ENCODE results near the gene ECSIT.
"Not testable (repeated sequence)": the region's sequence is repeated elsewhere in the genome, so short reads cannot be mapped to it uniquely, and the experiment has no call there.

Gene ECSIT

GRCh38 chr19:11475861-11476260, 53.1 kb downstream of the ECSIT start:
- no peak for DNase-seq (ENCODE audit: low spot score)

GRCh38 chr19:11475343-11475742, 53.6 kb downstream of the ECSIT start:
- DNase-seq (ENCODE audit: low spot score): not testable (repeated sequence)

GRCh38 chr19:11473725-11474124, 55.2 kb downstream of the ECSIT start:
- DNase-seq (ENCODE audit: low spot score): no peak

DNA sequence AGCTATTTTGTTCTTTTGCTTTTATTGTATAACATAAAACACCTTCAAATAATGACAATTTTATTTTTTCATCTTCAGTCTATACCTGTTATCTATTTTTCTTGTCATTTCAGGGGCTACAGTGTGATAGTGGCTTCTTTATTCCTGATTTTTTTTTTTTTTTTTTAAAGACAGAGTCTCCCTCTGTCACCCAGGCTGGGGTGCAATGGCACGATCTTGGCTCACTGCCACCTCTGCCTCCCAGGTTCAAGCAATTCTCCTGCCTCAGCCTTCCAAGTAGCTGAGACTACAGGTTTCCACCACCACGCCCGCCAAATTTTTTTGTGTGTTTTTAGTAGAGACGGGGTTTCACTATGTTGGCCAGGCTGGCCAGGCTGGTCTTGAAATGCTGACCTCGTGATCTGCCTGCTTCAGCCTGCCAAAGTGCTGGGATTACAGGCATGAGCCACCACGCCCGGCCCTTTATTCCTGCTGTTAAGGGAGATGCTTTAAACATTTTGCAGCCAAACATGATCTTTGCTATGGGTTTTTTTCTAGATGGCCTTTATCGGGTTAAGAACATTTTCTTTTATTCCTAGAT, 60.6 kb downstream of the ECSIT start:
- not testable (repeated sequence) for DNase-seq (ENCODE audit: low spot score)

- no peak for DNase-seq (ENCODE audit: low spot score)
Measured at GRCh38 chr19:11465600-11465999, 63.3 kb downstream of the ECSIT start.

GRCh38 chr19:11464333-11465265, 64.3 kb downstream of the ECSIT start:
- DNase-seq (ENCODE audit: low spot score): no peak

- no peak for DNase-seq (ENCODE audit: low spot score)
Measured at GRCh38 chr19:11463391-11463790, 65.5 kb downstream of the ECSIT start.

- DNase-seq (ENCODE audit: low spot score): no peak
Measured at GRCh38 chr19:11461453-11461852, 67.5 kb downstream of the ECSIT start.

DNA sequence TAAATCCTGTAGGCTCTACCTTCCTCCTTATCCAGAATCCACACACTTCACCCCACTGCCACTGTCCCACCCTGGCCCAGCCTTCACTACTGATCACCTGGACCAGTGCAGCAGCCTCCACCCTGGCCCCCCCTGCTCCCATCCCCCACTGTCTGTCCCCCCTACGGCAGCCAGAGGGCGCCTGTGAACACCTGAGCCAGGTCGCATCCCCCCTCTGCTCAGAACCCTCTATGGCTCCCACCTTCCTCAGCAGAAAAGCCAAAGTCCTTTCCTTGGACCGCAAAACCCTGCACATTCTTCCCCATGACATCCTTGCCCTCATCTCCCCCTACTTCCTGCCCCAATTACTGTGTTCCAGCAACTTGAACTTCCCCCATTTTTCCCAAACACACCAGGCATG, 68.7 kb downstream of the ECSIT start:
- DNase-seq (ENCODE audit: low spot score): no peak

DNA sequence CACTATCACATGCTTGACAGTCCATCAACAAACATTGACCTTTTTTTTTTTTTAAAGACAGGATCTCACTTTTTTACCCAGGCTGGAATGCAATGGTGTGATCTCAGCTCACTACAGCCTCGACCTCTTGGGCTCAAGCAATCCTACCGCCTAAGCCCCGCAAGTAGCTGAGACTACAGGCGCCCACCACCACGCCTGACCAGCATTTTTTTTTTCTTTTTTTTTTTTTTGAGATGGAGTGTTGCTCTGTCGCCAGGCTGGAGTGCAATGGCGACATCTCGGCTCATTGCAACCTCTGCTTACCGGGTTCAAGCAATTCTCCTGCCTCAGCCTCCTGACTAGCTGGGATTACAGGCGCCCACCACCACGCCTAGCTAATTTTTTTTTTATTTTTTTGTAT, 70.0 kb downstream of the ECSIT start:
- not testable (repeated sequence) for DNase-seq (ENCODE audit: low spot score)

- no peak for DNase-seq (ENCODE audit: low spot score)
Measured at GRCh38 chr19:11458236-11458900, 70.6 kb downstream of the ECSIT start.

GRCh38 chr19:11457831-11458230, 71.1 kb downstream of the ECSIT start:
- no peak for DNase-seq (ENCODE audit: low spot score)

DNA sequence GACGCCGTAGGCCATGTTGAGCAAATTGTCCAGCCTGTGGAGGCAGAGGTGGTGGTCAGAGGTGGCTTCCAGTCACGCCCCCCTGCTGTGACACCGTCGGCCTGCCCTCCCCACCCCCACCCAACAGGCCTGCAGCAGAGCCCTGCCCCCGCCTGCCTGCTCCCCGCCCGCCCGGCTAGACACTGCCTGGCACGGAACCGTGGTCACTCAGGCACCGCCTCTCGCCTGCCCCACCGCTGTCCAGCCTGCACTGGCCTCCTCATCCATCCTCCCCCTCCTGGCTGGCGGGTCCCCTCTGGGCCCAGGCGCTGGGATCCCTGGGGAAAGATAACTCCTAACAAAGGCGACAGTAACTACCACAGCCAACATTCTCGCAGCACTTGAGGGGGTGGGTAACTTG, 71.8 kb downstream of the ECSIT start:
- DNase-seq (ENCODE audit: low spot score): no peak

- DNase-seq (ENCODE audit: low spot score): no peak
Measured at GRCh38 chr19:11456659-11457058, 72.3 kb downstream of the ECSIT start.
